Neural progenitor cell (in vitro differentiated cells): ENCODE results near the gene TIMP4. TPM values are rescaled to one million over a fixed set of nuclear protein-coding genes. Genes with fewer than 3 reads are reported as not detected.

Experiments
- DNase-seq: peaks from one replicate; pipeline ENCODE4 v3.0.0-alpha.2; 2016; ENCODE audit warnings: low spot score
- H2AFZ ChIP-seq: fragments of 200-600 bp; sonication (generic); replicated peaks from 2 replicates; pipeline ENCODE4 v1.6.1; 2016; ENCODE audit warnings: antibody characterized with exemption
- H3F3A ChIP-seq: fragments of 200-600 bp; sonication (generic); 2 replicates; pipeline ENCODE4 v1.6.1; 2016; ENCODE audit warnings: antibody characterized with exemption, low read depth
- H3K27ac ChIP-seq: fragments of 200-600 bp; sonication (generic); 2 replicates; pipeline ENCODE4 v1.5.1; 2016; ENCODE audit warnings: mild to moderate bottlenecking
- H3K27me3 ChIP-seq: fragments of 200-600 bp; sonication (generic); 2 replicates; pipeline ENCODE4 v1.6.1; 2016; ENCODE audit warnings: mild to moderate bottlenecking, moderate library complexity
- H3K36me3 ChIP-seq: fragments of 200-600 bp; sonication (generic); 2 replicates; pipeline ENCODE4 v1.5.1; 2016
- H3K4me1 ChIP-seq: fragments of 200-600 bp; sonication (generic); 2 replicates; pipeline ENCODE4 v1.6.1; 2016; ENCODE audit warnings: mixed run types
- H3K4me2 ChIP-seq: fragments of 200-600 bp; sonication (generic); 2 replicates; pipeline ENCODE4 v1.6.1; 2016
- H3K4me3 ChIP-seq: fragments of 200-600 bp; sonication (generic); 2 replicates; pipeline ENCODE4 v1.5.1; 2016
- H3K79me2 ChIP-seq: fragments of 200-600 bp; sonication (generic); 2 replicates; pipeline ENCODE4 v1.6.1; 2016; ENCODE audit warnings: low read depth
- H3K9ac ChIP-seq: fragments of 200-600 bp; sonication (generic); 2 replicates; pipeline ENCODE4 v1.6.1; 2016
- H3K9me3 ChIP-seq: fragments of 200-600 bp; sonication (generic); 2 replicates; pipeline ENCODE4 v1.5.1; 2016; ENCODE audit warnings: low read depth
- H4K20me1 ChIP-seq: fragments of 200-600 bp; sonication (generic); 2 replicates; pipeline ENCODE4 v1.6.1; 2016; ENCODE audit warnings: low read depth
- H3K27ac Mint-ChIP-seq: 3 replicates; pipeline ENCODE4 v1.8.0; 2021; ENCODE audit warnings: mixed read lengths
- H3K27me3 Mint-ChIP-seq: 2 replicates; pipeline ENCODE4 v1.8.0; 2022; ENCODE audit warnings: low read depth, mild to moderate bottlenecking, inconsistent platforms, moderate library complexity, mixed read lengths; ENCODE audit not compliant: insufficient read depth
- H3K36me3 Mint-ChIP-seq: 3 replicates; pipeline ENCODE4 v1.8.0; 2021; ENCODE audit warnings: mixed read lengths
- H3K4me1 Mint-ChIP-seq: 3 replicates; pipeline ENCODE4 v1.8.0; 2021; ENCODE audit warnings: mixed read lengths
- H3K4me3 Mint-ChIP-seq: 3 replicates; pipeline ENCODE4 v1.8.0; 2021; ENCODE audit warnings: mild to moderate bottlenecking, moderate library complexity, mixed read lengths
- H3K9me3 Mint-ChIP-seq: 3 replicates; pipeline ENCODE4 v1.8.0; 2020; ENCODE audit warnings: mixed read lengths
- EZH2 ChIP-seq: fragments of 200-600 bp; sonication (generic); IDR thresholded peaks from 2 replicates; pipeline ENCODE4 v1.6.1; 2017; ENCODE audit warnings: antibody characterized with exemption, mild to moderate bottlenecking, moderate library complexity
- EZH2phosphoT487 ChIP-seq: fragments of 200-600 bp; sonication (generic); IDR thresholded peaks from 2 replicates; pipeline ENCODE4 v1.6.1; 2017; ENCODE audit warnings: antibody characterized with exemption
- total RNA-seq: library from RNA; depleted of rRNA; stranded (reverse); fragments of >200 nt; gene quantifications from 2 replicates; pipeline ENCODE4 v1.2.3, GENCODE V29; 2015; ENCODE audit warnings: low replicate concordance
- TF ChIP-seq, protein P1 (sequence below): fragments of 200-600 bp; sonication (generic); IDR thresholded peaks from 2 replicates; pipeline ENCODE4 v1.5.1; 2017; ENCODE audit warnings: antibody characterized with exemption, mild to moderate bottlenecking

The TIMP4 gene
- total RNA-seq, 1 donor from 2014 or later: 0.07 TPM

- H3K9me3 Mint-ChIP-seq: no peaks in the 10 kb centered on the region
- no peak overlapping the region for H3K4me3 Mint-ChIP-seq
- Histone ChIP-seq H3K79me2 (no peaks in the 10 kb centered on the region), H3K27ac (no peak overlapping the region), H3F3A (no peaks in the 10 kb centered on the region), H3K9ac (no peak overlapping the region), H2AFZ (peak overlapping the region; percentile 35), H3K4me2 (no peak overlapping the region), H3K27me3 (no peaks in the 10 kb centered on the region), H3K9me3 (no peaks in the 10 kb centered on the region), H3K4me1 (peaks cover 11% of the 10 kb centered on the region), H3K4me3 (no peak overlapping the region), H4K20me1 (no peaks in the 10 kb centered on the region), H3K36me3 (no peaks in the 10 kb centered on the region)
- peaks cover 4% of the 10 kb centered on the region for H3K4me1 Mint-ChIP-seq
- no peak overlapping the region for H3K27ac Mint-ChIP-seq
- DNase-seq: peak; percentile 56
- no peaks in the 10 kb centered on the region for H3K36me3 Mint-ChIP-seq
- H3K27me3 Mint-ChIP-seq: peaks cover 2% of the 10 kb centered on the region
- TF ChIP-seq, protein P1, sequence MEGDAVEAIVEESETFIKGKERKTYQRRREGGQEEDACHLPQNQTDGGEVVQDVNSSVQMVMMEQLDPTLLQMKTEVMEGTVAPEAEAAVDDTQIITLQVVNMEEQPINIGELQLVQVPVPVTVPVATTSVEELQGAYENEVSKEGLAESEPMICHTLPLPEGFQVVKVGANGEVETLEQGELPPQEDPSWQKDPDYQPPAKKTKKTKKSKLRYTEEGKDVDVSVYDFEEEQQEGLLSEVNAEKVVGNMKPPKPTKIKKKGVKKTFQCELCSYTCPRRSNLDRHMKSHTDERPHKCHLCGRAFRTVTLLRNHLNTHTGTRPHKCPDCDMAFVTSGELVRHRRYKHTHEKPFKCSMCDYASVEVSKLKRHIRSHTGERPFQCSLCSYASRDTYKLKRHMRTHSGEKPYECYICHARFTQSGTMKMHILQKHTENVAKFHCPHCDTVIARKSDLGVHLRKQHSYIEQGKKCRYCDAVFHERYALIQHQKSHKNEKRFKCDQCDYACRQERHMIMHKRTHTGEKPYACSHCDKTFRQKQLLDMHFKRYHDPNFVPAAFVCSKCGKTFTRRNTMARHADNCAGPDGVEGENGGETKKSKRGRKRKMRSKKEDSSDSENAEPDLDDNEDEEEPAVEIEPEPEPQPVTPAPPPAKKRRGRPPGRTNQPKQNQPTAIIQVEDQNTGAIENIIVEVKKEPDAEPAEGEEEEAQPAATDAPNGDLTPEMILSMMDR: peak; percentile 60
- TF ChIP-seq EZH2phosphoT487 (no peak), EZH2 (no peak)
These were observed 20.7 kb downstream of the TIMP4 start for GRCh38 chr3:12138044-12138443.

GRCh38 chr3:12136371-12136770 lies 22.3 kb downstream of the TIMP4 start:
- H3K36me3 Mint-ChIP-seq: no peaks in the 10 kb centered on the region
- no peak overlapping the region for H3K27ac ChIP-seq
- peaks cover 3% of the 10 kb centered on the region for H3K27me3 Mint-ChIP-seq
- no peak overlapping the region for H3K4me3 Mint-ChIP-seq
- H2AFZ ChIP-seq: no peak overlapping the region
- H3K9me3 Mint-ChIP-seq: no peaks in the 10 kb centered on the region
- H3F3A ChIP-seq: no peaks in the 10 kb centered on the region
- H3K36me3 ChIP-seq: no peaks in the 10 kb centered on the region
- H3K4me1 ChIP-seq: no peaks in the 10 kb centered on the region
- H3K4me3 ChIP-seq: no peak overlapping the region
- H3K9ac ChIP-seq: no peak overlapping the region
- H3K79me2 ChIP-seq: no peaks in the 10 kb centered on the region
- H3K27me3 ChIP-seq: no peaks in the 10 kb centered on the region
- H3K4me1 Mint-ChIP-seq: peaks cover 8% of the 10 kb centered on the region
- no peak overlapping the region for H3K27ac Mint-ChIP-seq
- no peaks in the 10 kb centered on the region for H4K20me1 ChIP-seq
- no peak for DNase-seq
- no peak overlapping the region for H3K4me2 ChIP-seq
- H3K9me3 ChIP-seq: no peaks in the 10 kb centered on the region
- TF ChIP-seq EZH2phosphoT487 (no peak), EZH2 (no peak)
- TF ChIP-seq, protein P1: no peak

- Histone ChIP-seq H3K9ac (no peak overlapping the region), H3K9me3 (no peaks in the 10 kb centered on the region), H3K79me2 (no peaks in the 10 kb centered on the region), H3K4me1 (no peaks in the 10 kb centered on the region), H3K27ac (no peak overlapping the region), H3K27me3 (no peaks in the 10 kb centered on the region), H4K20me1 (no peaks in the 10 kb centered on the region), H3K4me2 (no peak overlapping the region), H3K4me3 (no peak overlapping the region), H3K36me3 (no peaks in the 10 kb centered on the region), H2AFZ (peak overlapping the region; percentile 65), H3F3A (no peaks in the 10 kb centered on the region)
- TF ChIP-seq, protein P1: peak; percentile 84
- TF ChIP-seq EZH2phosphoT487: no peak
- TF ChIP-seq EZH2: no peak
- Mint-ChIP-seq H3K4me3 (no peak overlapping the region), H3K4me1 (peaks cover 8% of the 10 kb centered on the region), H3K27me3 (peaks cover 3% of the 10 kb centered on the region), H3K36me3 (no peaks in the 10 kb centered on the region), H3K9me3 (no peaks in the 10 kb centered on the region), H3K27ac (no peak overlapping the region)
- DNase-seq: peak; percentile 79
These were observed 23.6 kb downstream of the TIMP4 start for GRCh38 chr3:12135029-12135657.
